Neural progenitor cell (in vitro differentiated cells): ENCODE results near the gene TWIST2.

Experiments used
- EZH2 ChIP-seq: fragments of 200-600 bp; sonication (generic); IDR thresholded peaks from 2 replicates; pipeline ENCODE4 v1.6.1; 2017; ENCODE audit warnings: antibody characterized with exemption, mild to moderate bottlenecking, moderate library complexity
- TF ChIP-seq, protein P1 (sequence below): fragments of 200-600 bp; sonication (generic); IDR thresholded peaks from 2 replicates; pipeline ENCODE4 v1.5.1; 2017; ENCODE audit warnings: antibody characterized with exemption, mild to moderate bottlenecking

DNA sequence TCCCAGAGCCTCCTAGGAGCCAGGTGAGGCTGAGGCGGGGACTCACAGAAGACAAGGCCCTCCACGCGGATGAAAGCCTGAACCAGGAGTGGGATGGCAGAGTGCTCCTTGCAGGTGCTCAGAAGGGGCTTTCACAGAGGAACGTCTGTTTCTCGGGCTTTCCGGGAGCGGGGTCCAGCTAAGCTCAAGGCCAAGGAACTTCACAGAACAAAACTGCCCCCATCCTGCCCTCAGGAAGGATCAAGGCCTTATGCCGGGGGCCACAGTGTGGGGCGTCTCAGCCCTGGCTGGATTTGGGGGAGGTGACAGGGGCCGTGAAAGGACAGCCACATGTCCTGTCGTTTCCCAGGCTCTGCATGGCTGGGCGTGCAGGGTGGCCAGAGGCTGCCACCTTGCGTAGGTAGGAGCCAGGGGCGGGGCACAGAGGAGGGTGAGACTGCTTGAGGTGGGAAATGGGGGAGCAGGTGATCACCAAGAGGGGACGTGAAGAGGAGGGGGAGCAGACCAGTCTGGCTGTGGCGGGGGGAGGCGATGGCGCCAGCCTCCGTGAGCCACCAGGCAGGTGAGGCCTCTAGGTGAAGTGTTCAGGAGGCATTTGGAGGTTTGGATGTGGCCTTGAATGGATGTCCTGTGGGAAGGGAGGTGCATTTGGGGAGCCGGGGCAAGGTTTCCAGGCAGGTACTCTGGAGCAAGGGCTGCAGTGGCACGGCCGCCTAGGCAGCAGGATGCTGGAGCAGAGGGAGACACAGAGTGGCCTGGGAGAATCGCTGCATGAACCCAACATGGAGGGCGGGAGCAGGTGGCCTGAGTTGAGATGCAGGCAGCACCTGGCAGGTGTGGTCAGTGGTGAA, 79.1 kb downstream of the TWIST2 start:
- TF ChIP-seq, protein P1, sequence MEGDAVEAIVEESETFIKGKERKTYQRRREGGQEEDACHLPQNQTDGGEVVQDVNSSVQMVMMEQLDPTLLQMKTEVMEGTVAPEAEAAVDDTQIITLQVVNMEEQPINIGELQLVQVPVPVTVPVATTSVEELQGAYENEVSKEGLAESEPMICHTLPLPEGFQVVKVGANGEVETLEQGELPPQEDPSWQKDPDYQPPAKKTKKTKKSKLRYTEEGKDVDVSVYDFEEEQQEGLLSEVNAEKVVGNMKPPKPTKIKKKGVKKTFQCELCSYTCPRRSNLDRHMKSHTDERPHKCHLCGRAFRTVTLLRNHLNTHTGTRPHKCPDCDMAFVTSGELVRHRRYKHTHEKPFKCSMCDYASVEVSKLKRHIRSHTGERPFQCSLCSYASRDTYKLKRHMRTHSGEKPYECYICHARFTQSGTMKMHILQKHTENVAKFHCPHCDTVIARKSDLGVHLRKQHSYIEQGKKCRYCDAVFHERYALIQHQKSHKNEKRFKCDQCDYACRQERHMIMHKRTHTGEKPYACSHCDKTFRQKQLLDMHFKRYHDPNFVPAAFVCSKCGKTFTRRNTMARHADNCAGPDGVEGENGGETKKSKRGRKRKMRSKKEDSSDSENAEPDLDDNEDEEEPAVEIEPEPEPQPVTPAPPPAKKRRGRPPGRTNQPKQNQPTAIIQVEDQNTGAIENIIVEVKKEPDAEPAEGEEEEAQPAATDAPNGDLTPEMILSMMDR: no peak
- no peak for TF ChIP-seq EZH2
